H1 (cell line): ENCODE data around the gene DISC1. TPM values are rescaled to one million over a fixed set of nuclear protein-coding genes. Genes with fewer than 3 reads are reported as not detected.

ENCODE experiments used
- ATF3 ChIP-seq: IDR thresholded peaks from 2 replicates; pipeline ENCODE4 v1.6.1; 2011; ENCODE audit warnings: low read depth, mild to moderate bottlenecking, low read length; ENCODE audit not compliant: insufficient read depth
- CHD7 ChIP-seq: fragments of 300-600 bp; sonication (generic); IDR thresholded peaks from 2 replicates; pipeline ENCODE4 v1.7.1; 2012; ENCODE audit warnings: low read length, moderate library complexity, mild to moderate bottlenecking, inconsistent platforms; ENCODE audit not compliant: insufficient replicate concordance
- E2F6 ChIP-seq: IDR thresholded peaks from 2 replicates; pipeline ENCODE4 v1.6.1; 2012; ENCODE audit warnings: inconsistent platforms
- EP300 ChIP-seq, 2 experiments: IDR thresholded peaks; 1 replicate in 1 of 2; 2 replicates in 1 of 2; pipeline ENCODE4 v1.6.1; 2011 to 2012; ENCODE audit warnings: low read depth in 2 of 2, low read length in 2 of 2, mild to moderate bottlenecking in 2 of 2, borderline replicate concordance in 1 of 2, inconsistent platforms in 1 of 2, moderate library complexity in 1 of 2
- FOSL1 ChIP-seq: IDR thresholded peaks from 2 replicates; pipeline ENCODE4 v1.6.1; 2011; ENCODE audit warnings: mild to moderate bottlenecking, low read depth, low read length, moderate library complexity; ENCODE audit not compliant: insufficient read depth
- HDAC6 ChIP-seq: IDR thresholded peaks from one replicate; pipeline ENCODE4 v1.7.1; 2012; ENCODE audit warnings: low read depth, mild to moderate bottlenecking, inconsistent platforms, low read length, moderate library complexity
- JUN ChIP-seq: IDR thresholded peaks from 2 replicates; pipeline ENCODE4 v1.6.1; 2011; ENCODE audit warnings: low read depth, mild to moderate bottlenecking, improper control_type of control experiment, low read length
- JUND ChIP-seq: IDR thresholded peaks from 2 replicates; pipeline ENCODE4 v1.6.1; 2011; ENCODE audit warnings: mild to moderate bottlenecking, improper control_type of control experiment, low read length
- SIN3A ChIP-seq, 2 experiments: IDR thresholded peaks in 1 of 2; conservative IDR thresholded peaks in 1 of 2; 2 replicates each; pipeline ENCODE4 v1.6.1; 2011 to 2012; ENCODE audit warnings: low read length in 2 of 2, improper control_type of control experiment in 1 of 2, low read depth in 1 of 2, mild to moderate bottlenecking in 1 of 2
- YY1 ChIP-seq: IDR thresholded peaks from 2 replicates; pipeline ENCODE4 v1.6.1; 2011; ENCODE audit warnings: low read depth, mild to moderate bottlenecking, low read length
- polyA plus RNA-seq, 7 experiments: library from polyadenylated mRNA; depleted of rRNA in 3 of 7; stranded (reverse) in 5 of 7; unstranded in 2 of 7; fragments of >200 nt in 5 of 7; fragments of 200-250 nt in 2 of 7; gene quantifications; 1 replicate in 5 of 7; 2 replicates in 1 of 7; 4 replicates in 1 of 7; pipeline versions ENCODE4 v1.2.1 to v1.2.3, GENCODE V29; 2011 to 2013; ENCODE audit warnings: missing spikeins in 2 of 7, mixed read lengths in 2 of 7
- total RNA-seq: library from RNA; stranded (reverse); fragmentation: NEBNext Ultra II Directional; extraction: Animal tissue kit (Norgen Biotek cat#: 25700); gene quantifications from 2 replicates; pipeline ENCODE4 v1.2.1, GENCODE V29; 2021

DISC1 gene
- total and polyA plus RNA-seq, 2 of the 8 experiments (the other 6 are each of a cell fraction or from before 2014, with no cell fraction given), result 1.1 to 3.5 TPM

GRCh38 chr1:231842441-231842840 is 215.9 kb downstream of the DISC1 start (continued):
- TF ChIP-seq CHD7 (no peak), JUND (no peak), ATF3 (no peak), EP300 (IDR thresholded peaks at IDR 0.05; ENCODE audit: borderline replicate concordance in 1 of 2, low read depth in 2 of 2, low read length in 2 of 2) (no peak), YY1 (no peak), FOSL1 (no peak), JUN (no peak), E2F6 (no peak), SIN3A (conservative IDR thresholded peaks at IDR 0.05 in 1 of 2, IDR thresholded peaks at IDR 0.05 in 1 of 2; ENCODE audit: low read depth in 1 of 2, low read length in 2 of 2) (no peak), HDAC6 (no peak)
